HG02885 (cell line): ENCODE measurements around the gene CXCL5.
"Not testable (repeated sequence)": the region's sequence is repeated elsewhere in the genome, so short reads cannot be mapped to it uniquely, and the experiment has no call there.

Source experiments
- ATAC-seq: cut with Tn5 transposase; IDR thresholded peaks from one replicate; pipeline ENCODE4 v1.9.1; 2021; ENCODE audit warnings: mild to moderate bottlenecking; ENCODE audit not compliant: unreplicated experiment, poor library complexity

The CXCL5 gene

GRCh38 chr4:73976716-73977115, 21.8 kb downstream of the CXCL5 start:
- ATAC-seq, result no peak

GRCh38 chr4:73976217-73976616, 22.3 kb downstream of the CXCL5 start:
- ATAC-seq, result no peak

- no peak for ATAC-seq
These were observed 24.1 kb downstream of the CXCL5 start for GRCh38 chr4:73974352-73974751.

GRCh38 chr4:73970945-73971344, 27.5 kb downstream of the CXCL5 start:
- ATAC-seq, result no peak

GRCh38 chr4:73970011-73970410, 28.5 kb downstream of the CXCL5 start:
- no peak for ATAC-seq

GRCh38 chr4:73967866-73968265, 30.6 kb downstream of the CXCL5 start:
- ATAC-seq, result no peak

- no peak for ATAC-seq
These were observed 33.4 kb downstream of the CXCL5 start for GRCh38 chr4:73964862-73965611.

- no peak for ATAC-seq
These were observed 35.8 kb downstream of the CXCL5 start for GRCh38 chr4:73962724-73963123.

GRCh38 chr4:73959041-73959440, 39.4 kb downstream of the CXCL5 start:
- not testable (repeated sequence) for ATAC-seq

GRCh38 chr4:73952352-73952751, 46.1 kb downstream of the CXCL5 start:
- ATAC-seq, result no peak

GRCh38 chr4:73950376-73950920, 48.0 kb downstream of the CXCL5 start:
- ATAC-seq, result not testable (repeated sequence)

- no peak for ATAC-seq
These were observed 49.3 kb downstream of the CXCL5 start for GRCh38 chr4:73948990-73949706.

GRCh38 chr4:73948291-73948690, 50.2 kb downstream of the CXCL5 start:
- ATAC-seq, result no peak

GRCh38 chr4:73947239-73947985, 51.1 kb downstream of the CXCL5 start:
- no peak for ATAC-seq

- no peak for ATAC-seq
These were observed 52.6 kb downstream of the CXCL5 start for GRCh38 chr4:73945674-73946449.
